H1 (cell line): ENCODE results near the gene TSR3. TPM values are rescaled to one million over a fixed set of nuclear protein-coding genes. Genes with fewer than 3 reads are reported as not detected.

ENCODE experiments used
- CTCF ChIA-PET: fragments of 300-600 bp; sonication (Branson Sonifier 250); formaldehyde crosslinking; loops from one replicate; lab custom pipeline; 2021; ENCODE audit not compliant: partially characterized antibody; lab: Charles Lee
- POLR2A ChIA-PET: fragments of 300-600 bp; sonication (Branson Sonifier 250); formaldehyde crosslinking; loops from one replicate; lab custom pipeline; 2021; ENCODE audit warnings: inconsistent platforms; ENCODE audit not compliant: partially characterized antibody; lab: Charles Lee
- DNase-seq, 2 experiments: peaks; one replicate each; pipeline versions ENCODE4 v3.0.0 to v3.0.0-alpha.2; 2010 to 2022; ENCODE audit warnings: low spot score in 2 of 2, low read depth in 1 of 2, mixed read lengths in 1 of 2
- FAIRE-seq: peaks from 2 replicates; lab custom pipeline; 2011; peaks lifted over from hg19 to GRCh38; lab: Jason Lieb, UNC
- H2AFZ ChIP-seq: 2 replicates; pipeline ENCODE4 v1.8.1; 2012; ENCODE audit warnings: low read length, inconsistent platforms
- H2AK5ac ChIP-seq: 2 replicates; pipeline ENCODE4 v1.6.1; 2013; ENCODE audit warnings: low read depth, low read length
- H2BK120ac ChIP-seq: replicated peaks from 2 replicates; pipeline ENCODE3; 2013; ENCODE audit warnings: low read depth, low read length, inconsistent platforms
- H2BK12ac ChIP-seq: 2 replicates; pipeline ENCODE4 v1.6.1; 2013; ENCODE audit warnings: low read depth, low read length
- H2BK15ac ChIP-seq: 2 replicates; pipeline ENCODE4 v1.6.1; 2013; ENCODE audit warnings: low read length
- H2BK20ac ChIP-seq: 2 replicates; pipeline ENCODE4 v1.6.1; 2013; ENCODE audit warnings: low read length
- H2BK5ac ChIP-seq: 2 replicates; pipeline ENCODE4 v1.6.1; 2013; ENCODE audit warnings: low read depth, low read length
- H3K14ac ChIP-seq: 2 replicates; pipeline ENCODE4 v1.6.1; 2013; ENCODE audit warnings: inconsistent platforms; ENCODE audit not compliant: insufficient read length
- H3K18ac ChIP-seq: 2 replicates; pipeline ENCODE4 v1.6.1; 2013; ENCODE audit warnings: low read length; ENCODE audit errors: extremely low read depth
- H3K23ac ChIP-seq: 2 replicates; pipeline ENCODE4 v1.6.1; 2013; ENCODE audit warnings: inconsistent platforms; ENCODE audit not compliant: insufficient read length
- H3K23me2 ChIP-seq: 2 replicates; pipeline ENCODE4 v1.6.1; 2013; ENCODE audit warnings: low read depth, low read length
- H3K27ac ChIP-seq: 2 replicates; pipeline ENCODE4 v1.6.1; 2011; ENCODE audit warnings: low read depth, low read length, inconsistent platforms
- H3K27me3 ChIP-seq, 4 experiments: replicated peaks in 1 of 4; 1 replicate in 1 of 4; 2 replicates in 3 of 4; pipeline versions ENCODE4 v1.6.1 to v1.8.1; 2011 to 2013; ENCODE audit warnings: low read length in 3 of 4, mild to moderate bottlenecking in 3 of 4, inconsistent platforms in 2 of 4, mixed read lengths in 2 of 4, moderate library complexity in 1 of 4; ENCODE audit not compliant: control insufficient read depth in 3 of 4, insufficient read depth in 3 of 4; ENCODE audit errors: extremely low read depth in 1 of 4
- H3K36me3 ChIP-seq, 4 experiments: 2 replicates each; pipeline versions ENCODE4 v1.6.1 to v1.8.1; 2011 to 2013; ENCODE audit warnings: mild to moderate bottlenecking in 4 of 4, low read length in 3 of 4, moderate library complexity in 2 of 4, control low read depth in 1 of 4, inconsistent platforms in 1 of 4; ENCODE audit not compliant: insufficient read depth in 4 of 4, control insufficient read depth in 2 of 4
- H3K4ac ChIP-seq: replicated peaks from 2 replicates; pipeline ENCODE3; 2013; ENCODE audit warnings: low read length, low read depth, mixed read lengths, inconsistent platforms; ENCODE audit not compliant: insufficient read length
- H3K4me1 ChIP-seq, 4 experiments: replicated peaks in 1 of 4; 1 replicate in 1 of 4; 2 replicates in 3 of 4; pipeline versions ENCODE4 v1.6.1 to v1.8.1; 2011 to 2013; ENCODE audit warnings: low read length in 3 of 4, inconsistent platforms in 2 of 4, mixed read lengths in 1 of 4; ENCODE audit not compliant: insufficient read depth in 4 of 4, control insufficient read depth in 3 of 4
- H3K4me2 ChIP-seq, 2 experiments: 2 replicates each; pipeline versions ENCODE4 v1.6.1 to v1.8.1; 2011 to 2013; ENCODE audit warnings: low read depth in 2 of 2, low read length in 2 of 2, control low read depth in 1 of 2, inconsistent platforms in 1 of 2, mild to moderate bottlenecking in 1 of 2; ENCODE audit not compliant: insufficient read depth in 1 of 2
- H3K4me3 ChIP-seq, 4 experiments: fragments of 200-600, 300-600 bp in 1 of 4; sonication (generic), shearing (Covaris generic), sonication (Bioruptor Twin) in 1 of 4; 2 replicates each; pipeline versions ENCODE4 v1.5.1 to v1.8.1; 2011 to 2016; ENCODE audit warnings: low read length in 4 of 4, low read depth in 3 of 4, control low read depth in 2 of 4, inconsistent platforms in 2 of 4, mild to moderate bottlenecking in 2 of 4, mixed read lengths in 1 of 4, moderate library complexity in 1 of 4; ENCODE audit not compliant: insufficient read depth in 2 of 4; ENCODE audit errors: extremely low read depth in 1 of 4
- H3K56ac ChIP-seq: replicated peaks from 2 replicates; pipeline ENCODE3; 2013; ENCODE audit warnings: low read depth, mild to moderate bottlenecking, mixed read lengths, low read length, inconsistent platforms; ENCODE audit not compliant: insufficient read length
- H3K79me1 ChIP-seq: 2 replicates; pipeline ENCODE4 v1.6.1; 2013; ENCODE audit warnings: low read depth, low read length, control low read depth
- H3K79me2 ChIP-seq, 2 experiments: 2 replicates each; pipeline versions ENCODE4 v1.6.1 to v1.8.1; 2012 to 2013; ENCODE audit warnings: low read length in 2 of 2, mild to moderate bottlenecking in 2 of 2, inconsistent platforms in 1 of 2; ENCODE audit not compliant: insufficient read depth in 2 of 2, control insufficient read depth in 1 of 2
- H3K9ac ChIP-seq, 4 experiments: replicated peaks in 1 of 4; 1 replicate in 1 of 4; 2 replicates in 3 of 4; pipeline versions ENCODE4 v1.6.1 to v1.8.1; 2011 to 2013; ENCODE audit warnings: low read depth in 3 of 4, low read length in 3 of 4, control low read depth in 2 of 4, mild to moderate bottlenecking in 2 of 4, moderate library complexity in 2 of 4, inconsistent platforms in 1 of 4; ENCODE audit errors: extremely low read depth in 1 of 4
- H3K9me3 ChIP-seq, 2 experiments: 2 replicates each; pipeline versions ENCODE4 v1.6.1 to v1.8.1; 2012 to 2013; ENCODE audit warnings: mild to moderate bottlenecking in 2 of 2, moderate library complexity in 2 of 2, control low read depth in 1 of 2, inconsistent platforms in 1 of 2, low read depth in 1 of 2, low read length in 1 of 2, mixed read lengths in 1 of 2; ENCODE audit not compliant: insufficient read depth in 2 of 2
- H4K20me1 ChIP-seq, 2 experiments: replicated peaks in 1 of 2; 2 replicates each; pipeline versions ENCODE3 to v1.8.1; 2011 to 2013; ENCODE audit warnings: inconsistent platforms in 2 of 2, low read length in 2 of 2, mild to moderate bottlenecking in 1 of 2; ENCODE audit not compliant: insufficient read depth in 2 of 2, control insufficient read depth in 1 of 2
- H4K5ac ChIP-seq: 2 replicates; pipeline ENCODE4 v1.6.1; 2013; ENCODE audit warnings: low read length, low read depth, mixed read lengths, inconsistent platforms; ENCODE audit not compliant: insufficient read length
- H4K8ac ChIP-seq: 2 replicates; pipeline ENCODE4 v1.8.0; 2013; ENCODE audit warnings: mild to moderate bottlenecking, moderate library complexity, low read length, inconsistent platforms; ENCODE audit not compliant: insufficient read depth; ENCODE audit errors: extremely low read depth
- H4K91ac ChIP-seq: replicated peaks from 2 replicates; pipeline ENCODE3; 2013; ENCODE audit warnings: low read length, mixed read lengths, inconsistent platforms; ENCODE audit not compliant: insufficient read length
- EZH2 ChIP-seq: fragments of 200-600 bp; sonication (generic); IDR thresholded peaks from 2 replicates; pipeline ENCODE4 v1.7.1; 2012; ENCODE audit warnings: low read depth, mild to moderate bottlenecking, moderate library complexity, low read length, inconsistent platforms; ENCODE audit not compliant: severe bottlenecking
- POLR2A ChIP-seq, 2 experiments: IDR thresholded peaks; 1 replicate in 1 of 2; 2 replicates in 1 of 2; pipeline ENCODE4 v1.6.1; 2011; ENCODE audit warnings: low read depth in 2 of 2, low read length in 2 of 2, mild to moderate bottlenecking in 2 of 2; ENCODE audit errors: control extremely low read depth in 1 of 2
- POU5F1 ChIP-seq: IDR thresholded peaks from 2 replicates; pipeline ENCODE4 v1.6.1; 2011; ENCODE audit warnings: low read depth, mild to moderate bottlenecking, low read length, moderate library complexity
- WGBS, 2 experiments: shearing (Covaris generic) in 1 of 2; methylation state at CpG; one replicate each; pipeline versions ENCODE4 v1.1.6 to v1.1.7; 2013 to 2015; ENCODE audit warnings: low lambda C conversion rate in 2 of 2, mixed read lengths in 2 of 2, inconsistent platforms in 1 of 2, low coverage in 1 of 2, missing lambda C conversion rate in 1 of 2; ENCODE audit not compliant: insufficient replicate concordance in 2 of 2, insufficient coverage in 1 of 2, insufficient read length in 1 of 2; ENCODE audit errors: extremely low coverage in 1 of 2, missing lambda C conversion rate in 1 of 2; 5-methylcytosine and 5-hydroxymethylcytosine counted together
- polyA plus RNA-seq, 7 experiments: library from polyadenylated mRNA; depleted of rRNA in 3 of 7; stranded (reverse) in 5 of 7; unstranded in 2 of 7; fragments of >200 nt in 5 of 7; fragments of 200-250 nt in 2 of 7; gene quantifications; 1 replicate in 5 of 7; 2 replicates in 1 of 7; 4 replicates in 1 of 7; pipeline versions ENCODE4 v1.2.1 to v1.2.3, GENCODE V29; 2011 to 2013; ENCODE audit warnings: missing spikeins in 2 of 7, mixed read lengths in 2 of 7
- total RNA-seq: library from RNA; stranded (reverse); fragmentation: NEBNext Ultra II Directional; extraction: Animal tissue kit (Norgen Biotek cat#: 25700); gene quantifications from 2 replicates; pipeline ENCODE4 v1.2.1, GENCODE V29; 2021

Gene TSR3
- total and polyA plus RNA-seq, 2 of the 8 experiments (the other 6 are each of a cell fraction or from before 2014, with no cell fraction given), result 43.1 to 52.3 TPM

DNA sequence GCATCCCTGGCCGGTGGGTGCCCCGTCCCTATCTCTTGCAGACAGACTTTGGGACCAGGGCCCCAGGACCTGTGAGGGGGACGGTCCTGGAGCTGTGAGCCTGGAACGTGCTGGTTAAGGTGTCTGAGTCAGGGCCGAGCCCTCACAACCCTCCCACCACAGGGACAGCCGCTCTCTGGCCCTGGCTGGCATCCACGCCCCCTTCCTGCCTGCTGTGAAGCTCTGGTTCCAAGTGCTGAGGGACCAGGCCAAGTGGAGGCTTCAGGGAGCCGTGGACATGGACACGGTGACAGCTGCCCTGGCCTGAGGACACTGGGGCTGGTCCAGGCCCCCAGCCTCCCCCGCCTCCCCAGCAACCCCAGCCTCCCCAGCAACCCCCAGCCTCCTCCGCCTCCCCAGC, 6.6 kb downstream of the TSR3 start:
- Histone ChIP-seq H2BK20ac (no peak overlapping the region), H3K9me3 (no peaks in the 10 kb centered on the region), H3K23me2 (peaks cover 4% of the 10 kb centered on the region; the same call in 1 of the 2 replicates), H3K4ac (no peak overlapping the region), H2BK5ac (no peak overlapping the region), H3K4me2 (no peak overlapping the region), H3K79me1 (no peaks in the 10 kb centered on the region), H4K5ac (no peak overlapping the region), H3K23ac (no peak overlapping the region), H2AK5ac (no peak overlapping the region), H3K56ac (no peak overlapping the region), H4K8ac (no peak overlapping the region; the same call in 1 of the 2 replicates), H2BK120ac (no peak overlapping the region), H4K91ac (no peak overlapping the region), H2AFZ (no peak overlapping the region), H3K36me3 (peaks cover 0 to 9% (median 5%) of the 10 kb centered on the region in 4 experiments; a peak in 4 of 8 replicates), H3K27ac (no peak overlapping the region), H3K27me3 (peaks cover 0 to 6% (median 0%) of the 10 kb centered on the region in 4 experiments; a peak in 3 of 7 replicates), H3K79me2 (no peaks in the 10 kb centered on the region), H2BK12ac (no peak overlapping the region), H3K18ac (no peak overlapping the region), H3K9ac (no peak overlapping the region), H2BK15ac (no peak overlapping the region), H4K20me1 (peaks cover 0 to 8% of the 10 kb centered on the region in 2 experiments), H3K4me3 (no peak overlapping the region), H3K14ac (no peak overlapping the region), H3K4me1 (peaks cover 0 to 12% (median 3%) of the 10 kb centered on the region in 4 experiments; a peak in 4 of 7 replicates)
- ChIA-PET CTCF (interaction anchor here (1.4 to 11.1 kb wide), 5 partner anchors 8 to 35 kb away, joined by 4 to 52 read pairs (median 7); partner anchors contain the start of gene BAIAP3), POLR2A (interaction anchor here (1.0 kb wide), 1 partner anchor 17 kb away, joined by 4 read pairs; no protein-coding TSS in a partner anchor)
- no peak for TF ChIP-seq POU5F1
- no peak for TF ChIP-seq EZH2
- no peak for TF ChIP-seq POLR2A (IDR thresholded peaks at IDR 0.05; ENCODE audit: control extremely low read depth in 1 of 2, low read depth in 2 of 2, low read length in 2 of 2)
- FAIRE-seq, result no peak
- no peak for DNase-seq
- WGBS, 2 experiments, result 78% methylated on average over 8 of the region's 11 CpGs; no CpG with 5 or more reads in 1 of the 2 experiments
